MG63 (cell line): ENCODE data around the gene TRMU. TPM values are rescaled to one million over a fixed set of nuclear protein-coding genes. Genes with fewer than 3 reads are reported as not detected.

Experiments
- DNase-seq: peaks from one replicate; pipeline ENCODE4 v3.0.0-alpha.2; 2020
- H3K27me3 ChIP-seq: fragments of 250-450 bp; sonication (Bioruptor Pico); 2 replicates; pipeline ENCODE4 v1.5.1; 2020; ENCODE audit warnings: mild to moderate bottlenecking, moderate library complexity
- H3K36me3 ChIP-seq: fragments of 250-450 bp; sonication (Bioruptor Pico); 2 replicates; pipeline ENCODE4 v1.5.1; 2020; ENCODE audit warnings: mild to moderate bottlenecking, moderate library complexity
- H3K4me3 ChIP-seq: fragments of 250-450 bp; sonication (Bioruptor Pico); 2 replicates; pipeline ENCODE4 v1.5.1; 2020; ENCODE audit warnings: mild to moderate bottlenecking, moderate library complexity
- H3K9me3 ChIP-seq: fragments of 250-450 bp; sonication (Bioruptor Pico); 2 replicates; pipeline ENCODE4 v1.5.1; 2020; ENCODE audit warnings: mild to moderate bottlenecking, moderate library complexity
- total RNA-seq: library from RNA; depleted of rRNA; stranded (reverse); fragments of >200 nt; shearing (Covaris generic); gene quantifications from 2 replicates; pipeline ENCODE4 v1.2.3, GENCODE V29; 2014; ENCODE audit warnings: low replicate concordance

The TRMU gene
- total RNA-seq, 1 experiment from 2014 or later: 53.9 TPM

DNA sequence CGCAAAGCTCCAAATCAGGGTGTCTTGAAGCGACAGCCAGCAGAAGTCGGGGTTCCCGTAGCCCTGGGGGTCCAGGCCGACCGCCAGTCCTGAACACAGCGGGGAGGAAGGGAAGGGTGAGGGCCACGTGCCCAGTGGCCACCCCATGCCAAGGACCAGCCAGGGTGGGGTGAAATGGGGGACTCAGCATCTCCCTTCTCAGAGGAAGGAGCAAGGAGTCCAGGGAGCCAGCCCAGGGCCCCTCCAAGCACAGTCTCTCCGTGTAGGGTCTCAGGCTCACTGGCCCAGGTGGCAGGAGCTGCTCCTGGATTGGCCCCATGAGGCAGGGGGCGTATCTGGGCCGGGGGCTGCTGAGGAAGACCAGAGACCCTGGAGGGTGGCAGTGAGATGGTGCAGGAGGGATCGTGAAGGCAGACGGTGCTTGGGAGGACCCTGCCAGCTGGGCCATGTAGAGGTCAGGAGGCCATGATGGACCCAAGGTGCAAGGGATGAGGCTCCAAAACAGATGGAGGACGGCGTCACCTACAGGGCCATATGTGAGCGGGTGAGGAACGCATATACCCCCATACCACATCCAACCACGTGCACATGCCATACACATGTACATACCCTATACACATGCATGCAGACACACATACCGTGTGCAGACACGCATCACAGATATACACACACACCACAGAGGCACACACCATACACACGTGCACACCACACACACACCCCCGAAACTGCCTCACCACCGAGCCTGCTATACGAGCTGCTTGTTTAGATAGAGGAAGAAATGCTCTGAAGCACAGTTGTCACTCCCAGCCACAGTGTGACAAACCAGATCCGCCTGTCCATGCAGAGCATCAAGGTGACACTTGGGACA is 34.4 kb downstream of the TRMU start:
- DNase-seq: no peak
- H3K27me3 ChIP-seq: no peaks in the 10 kb centered on the region
- H3K36me3 ChIP-seq: no peaks in the 10 kb centered on the region
- H3K4me3 ChIP-seq: no peak overlapping the region
- no peaks in the 10 kb centered on the region for H3K9me3 ChIP-seq

DNA sequence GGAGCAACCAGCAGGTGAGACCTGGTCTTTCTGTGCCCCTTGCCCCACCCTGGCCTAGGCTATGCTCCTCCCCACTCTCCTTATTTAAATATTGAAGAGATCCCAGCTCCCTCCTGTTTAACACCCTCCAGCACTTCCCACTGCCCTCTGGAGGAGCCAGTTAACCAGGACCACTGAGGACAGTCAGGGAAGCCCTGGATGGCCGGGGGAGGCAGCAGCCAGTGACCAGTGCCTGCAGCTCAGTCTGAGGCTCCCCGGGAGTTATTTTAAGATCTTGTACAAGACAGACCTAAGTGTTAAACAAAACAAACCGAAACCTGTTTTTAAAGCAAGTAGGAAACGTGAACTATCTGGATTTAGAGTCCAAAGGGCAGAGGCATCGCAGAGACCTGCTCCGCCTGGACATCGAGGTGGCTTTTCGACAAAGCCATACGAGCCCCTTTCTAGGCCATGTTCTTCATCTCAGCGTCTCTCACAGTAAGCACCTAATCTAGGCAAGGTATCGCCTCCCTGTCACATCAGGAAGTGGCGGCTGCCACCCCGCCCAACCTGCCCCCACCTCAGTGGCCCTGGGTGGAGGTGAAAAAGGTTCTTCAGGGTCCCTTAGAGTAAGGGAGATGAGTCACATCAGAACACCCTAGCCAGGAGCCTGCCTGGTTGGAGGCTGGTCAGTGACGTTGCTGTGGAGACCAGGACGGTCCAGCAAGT is 35.2 kb downstream of the TRMU start:
- Histone ChIP-seq H3K36me3 (no peaks in the 10 kb centered on the region), H3K27me3 (no peaks in the 10 kb centered on the region), H3K9me3 (no peaks in the 10 kb centered on the region), H3K4me3 (no peak overlapping the region)
- DNase-seq: no peak

DNA sequence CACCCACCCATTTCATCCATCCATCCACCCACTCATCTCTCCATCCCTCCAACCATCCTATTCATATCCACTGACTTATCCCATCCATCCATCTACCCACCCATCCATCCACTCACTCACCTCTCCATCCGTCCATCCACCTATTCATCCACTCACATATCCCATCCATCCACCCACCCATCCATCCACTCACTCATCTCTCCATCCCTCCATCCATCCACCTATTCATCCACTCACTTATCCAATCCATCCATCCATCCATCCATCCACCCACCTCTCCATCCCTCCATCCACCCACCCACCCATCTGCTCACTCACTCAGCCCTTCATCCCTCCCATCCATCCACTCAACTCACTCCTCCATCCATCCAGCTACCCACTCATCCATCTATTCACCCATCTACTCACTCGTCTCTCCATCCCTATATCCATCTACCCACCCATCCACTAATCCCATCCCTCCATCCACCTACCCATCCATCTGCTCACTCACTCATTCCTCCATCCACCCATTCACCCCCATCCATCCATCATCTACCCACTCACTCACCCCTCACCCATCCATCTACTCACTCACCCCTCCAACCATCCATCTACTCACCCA is 36.2 kb downstream of the TRMU start:
- DNase-seq: no peak

DNA sequence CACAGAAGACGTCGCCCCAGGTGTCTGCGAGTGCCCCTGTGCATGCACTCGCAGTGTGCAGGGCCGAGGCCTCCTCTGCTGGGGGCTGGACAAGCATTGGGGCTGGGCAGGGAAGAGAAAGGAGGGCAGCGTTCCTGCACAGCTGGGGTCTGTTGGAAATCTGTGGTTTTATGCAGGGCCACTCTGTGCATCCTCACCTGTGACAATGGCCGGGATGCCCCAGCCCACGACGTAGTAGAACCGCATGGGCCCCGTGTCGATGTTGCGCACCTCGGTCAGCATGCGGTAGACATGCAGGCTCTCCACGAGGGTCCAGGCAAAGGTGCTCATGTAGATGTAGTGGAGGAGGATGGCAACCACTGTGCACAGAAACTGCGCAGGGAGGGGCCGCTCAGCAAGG is 37.2 kb downstream of the TRMU start:
- H3K36me3 ChIP-seq: no peaks in the 10 kb centered on the region
- H3K27me3 ChIP-seq: no peaks in the 10 kb centered on the region
- DNase-seq: no peak
- H3K4me3 ChIP-seq: no peak overlapping the region
- H3K9me3 ChIP-seq: no peaks in the 10 kb centered on the region

More for the DNA sequence above, 36.2 kb downstream of the TRMU start:
- Histone ChIP-seq H3K4me3 (no peak overlapping the region), H3K36me3 (no peaks in the 10 kb centered on the region), H3K9me3 (no peaks in the 10 kb centered on the region), H3K27me3 (no peaks in the 10 kb centered on the region)

DNA sequence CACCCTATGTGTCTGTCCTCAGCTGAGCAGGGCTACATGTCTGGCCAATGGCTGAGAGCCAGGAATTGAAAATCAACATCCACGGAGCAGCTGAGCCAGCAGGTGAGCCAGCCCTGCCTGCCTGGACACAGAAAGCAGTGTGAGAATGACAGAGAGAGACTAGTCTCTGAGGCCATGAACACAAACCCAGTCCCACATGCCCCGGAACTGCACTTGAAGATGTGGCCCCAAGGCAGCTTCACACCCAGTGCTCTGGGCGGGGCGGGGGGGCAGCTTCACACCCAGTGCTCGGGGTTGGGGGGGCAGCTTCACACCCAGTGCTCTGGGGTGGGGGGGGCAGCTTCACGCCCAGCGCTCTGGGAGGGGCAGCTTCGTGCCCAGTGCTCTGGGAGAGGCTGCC is 37.6 kb downstream of the TRMU start:
- Histone ChIP-seq H3K4me3 (no peak overlapping the region), H3K9me3 (no peaks in the 10 kb centered on the region), H3K27me3 (no peaks in the 10 kb centered on the region), H3K36me3 (no peaks in the 10 kb centered on the region)
- no peak for DNase-seq

DNA sequence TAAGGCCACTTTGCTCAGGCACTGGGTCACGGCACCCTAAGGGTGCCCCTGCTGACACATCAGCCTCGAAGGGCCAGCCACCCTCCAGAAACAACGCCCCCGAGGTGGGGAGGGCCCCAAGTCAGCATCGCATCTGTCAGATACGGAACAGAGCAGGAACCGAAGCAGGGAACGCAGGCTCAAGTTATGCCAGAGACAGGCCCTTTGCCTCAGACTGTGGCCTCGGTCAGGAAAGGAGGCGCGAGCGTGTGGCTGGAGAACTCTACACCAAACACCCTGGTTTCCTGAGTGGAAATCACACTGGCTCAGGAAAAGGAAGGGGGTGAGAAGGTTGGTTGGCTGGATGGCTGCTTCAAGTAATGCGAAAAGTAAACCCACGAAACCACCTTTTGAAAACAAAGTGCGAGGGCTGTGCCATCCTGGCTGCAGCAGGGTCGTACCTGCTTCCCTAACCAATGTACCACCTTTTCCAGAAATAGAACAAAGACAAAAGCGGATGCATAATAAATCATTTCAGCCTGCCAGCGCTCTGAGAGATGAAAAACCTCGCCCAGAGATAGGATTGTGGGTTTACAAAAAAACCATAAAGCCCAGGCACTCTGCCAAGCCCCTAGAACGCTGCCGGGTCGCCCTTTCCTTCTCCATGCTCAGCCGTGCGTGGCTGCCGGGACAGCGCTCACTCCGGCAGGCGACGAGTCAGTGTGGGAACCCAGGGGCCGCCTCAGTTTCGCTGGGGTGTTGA is 38.6 kb downstream of the TRMU start:
- DNase-seq: no peak
- H3K36me3 ChIP-seq: no peaks in the 10 kb centered on the region
- H3K9me3 ChIP-seq: no peaks in the 10 kb centered on the region

DNA sequence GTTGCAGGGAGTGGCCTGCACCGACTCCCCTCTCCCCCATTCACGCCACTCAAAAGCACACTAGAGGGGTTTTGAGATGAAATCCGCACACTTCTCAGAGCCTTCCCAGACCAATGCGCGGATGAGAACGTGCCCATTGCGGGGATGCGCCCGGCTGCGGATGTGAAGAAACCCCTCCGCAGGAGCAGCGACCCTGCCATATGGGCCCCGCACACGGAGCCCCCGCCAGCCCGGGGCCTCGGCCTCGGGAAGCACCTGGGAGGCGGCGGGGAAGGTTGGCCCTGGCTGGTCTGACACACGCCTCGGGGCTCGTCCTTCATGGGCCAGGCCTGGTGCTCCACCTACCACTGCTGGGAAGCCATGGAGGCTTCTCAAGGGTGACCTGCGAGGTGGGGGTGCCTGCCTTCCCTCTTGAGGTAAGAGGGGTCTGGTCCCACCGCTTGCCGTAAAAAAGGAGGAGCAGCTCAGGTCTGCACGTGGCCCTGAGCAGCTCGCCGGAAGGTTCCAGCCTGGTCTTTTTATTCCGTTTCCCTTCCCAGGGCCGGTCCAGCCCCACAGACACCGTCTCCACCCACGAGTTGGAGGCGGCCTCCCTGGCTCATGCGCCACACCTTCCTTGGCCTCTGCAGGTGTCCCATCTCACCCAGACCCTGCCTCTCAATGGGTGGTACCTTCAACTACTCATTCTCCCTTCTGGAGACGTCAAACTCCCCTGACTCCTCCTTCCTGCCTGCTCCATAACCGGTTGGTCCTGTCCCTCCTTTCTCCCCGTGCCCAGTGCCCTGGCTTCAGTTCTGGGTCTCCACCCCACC is 39.4 kb downstream of the TRMU start:
- Histone ChIP-seq H3K36me3 (no peaks in the 10 kb centered on the region), H3K9me3 (no peaks in the 10 kb centered on the region), H3K27me3 (no peaks in the 10 kb centered on the region), H3K4me3 (no peak overlapping the region)
- no peak for DNase-seq

More for the DNA sequence above, 38.6 kb downstream of the TRMU start:
- Histone ChIP-seq H3K27me3 (no peaks in the 10 kb centered on the region), H3K4me3 (no peak overlapping the region)

DNA sequence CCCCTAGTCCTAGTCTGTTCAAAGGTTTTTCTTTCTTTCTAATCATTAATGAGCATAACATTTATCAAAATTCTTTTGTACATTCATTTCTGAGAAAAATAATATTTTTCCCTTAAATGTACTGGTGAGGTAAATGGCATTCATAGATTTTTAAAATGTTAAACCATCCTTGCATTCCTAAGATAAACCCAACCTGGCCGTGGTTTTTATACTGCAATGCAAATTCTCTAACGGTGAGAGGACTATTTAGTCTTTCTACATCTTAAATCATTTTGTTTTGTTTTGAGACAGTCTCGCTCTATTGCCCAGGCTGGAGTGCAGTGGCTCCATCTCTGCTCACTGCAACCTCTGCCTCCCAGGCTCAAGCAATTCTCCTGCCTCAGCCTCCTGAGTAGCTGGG is 40.6 kb downstream of the TRMU start:
- Histone ChIP-seq H3K9me3 (no peaks in the 10 kb centered on the region), H3K36me3 (no peaks in the 10 kb centered on the region), H3K4me3 (no peak overlapping the region), H3K27me3 (no peaks in the 10 kb centered on the region)
- DNase-seq: no peak

DNA sequence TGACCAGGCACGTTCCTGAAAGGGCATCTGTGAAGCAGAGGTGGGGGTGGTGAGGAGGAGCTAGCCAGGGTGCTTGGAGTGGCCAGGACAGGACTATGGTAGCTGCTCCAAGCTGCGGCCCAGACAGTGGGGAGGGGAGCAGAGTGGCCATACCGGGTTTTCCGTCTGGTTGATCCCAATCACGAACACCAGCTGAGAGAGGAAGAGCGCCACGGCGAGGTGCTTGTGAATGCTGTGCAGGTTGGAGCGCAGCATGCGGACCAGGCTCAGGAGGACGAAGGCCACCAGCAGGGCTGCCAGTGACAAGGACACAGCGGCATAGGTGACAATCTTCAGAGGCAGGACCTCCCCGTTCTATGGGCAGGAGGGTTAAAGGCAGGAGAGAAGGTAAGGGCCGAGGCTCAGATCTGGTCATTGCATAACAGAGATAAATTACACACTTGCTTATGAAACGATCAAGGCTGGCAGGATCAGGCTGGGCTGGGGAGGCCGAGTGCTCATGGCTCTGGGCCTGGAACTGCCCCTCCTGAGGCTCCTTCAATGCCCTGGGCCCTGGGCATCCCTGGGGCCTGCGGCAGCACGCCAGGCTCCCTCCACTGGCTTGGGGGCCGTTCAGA is 41.5 kb downstream of the TRMU start:
- Histone ChIP-seq H3K4me3 (no peak overlapping the region), H3K27me3 (no peaks in the 10 kb centered on the region), H3K36me3 (no peaks in the 10 kb centered on the region), H3K9me3 (no peaks in the 10 kb centered on the region)
- DNase-seq: no peak

DNA sequence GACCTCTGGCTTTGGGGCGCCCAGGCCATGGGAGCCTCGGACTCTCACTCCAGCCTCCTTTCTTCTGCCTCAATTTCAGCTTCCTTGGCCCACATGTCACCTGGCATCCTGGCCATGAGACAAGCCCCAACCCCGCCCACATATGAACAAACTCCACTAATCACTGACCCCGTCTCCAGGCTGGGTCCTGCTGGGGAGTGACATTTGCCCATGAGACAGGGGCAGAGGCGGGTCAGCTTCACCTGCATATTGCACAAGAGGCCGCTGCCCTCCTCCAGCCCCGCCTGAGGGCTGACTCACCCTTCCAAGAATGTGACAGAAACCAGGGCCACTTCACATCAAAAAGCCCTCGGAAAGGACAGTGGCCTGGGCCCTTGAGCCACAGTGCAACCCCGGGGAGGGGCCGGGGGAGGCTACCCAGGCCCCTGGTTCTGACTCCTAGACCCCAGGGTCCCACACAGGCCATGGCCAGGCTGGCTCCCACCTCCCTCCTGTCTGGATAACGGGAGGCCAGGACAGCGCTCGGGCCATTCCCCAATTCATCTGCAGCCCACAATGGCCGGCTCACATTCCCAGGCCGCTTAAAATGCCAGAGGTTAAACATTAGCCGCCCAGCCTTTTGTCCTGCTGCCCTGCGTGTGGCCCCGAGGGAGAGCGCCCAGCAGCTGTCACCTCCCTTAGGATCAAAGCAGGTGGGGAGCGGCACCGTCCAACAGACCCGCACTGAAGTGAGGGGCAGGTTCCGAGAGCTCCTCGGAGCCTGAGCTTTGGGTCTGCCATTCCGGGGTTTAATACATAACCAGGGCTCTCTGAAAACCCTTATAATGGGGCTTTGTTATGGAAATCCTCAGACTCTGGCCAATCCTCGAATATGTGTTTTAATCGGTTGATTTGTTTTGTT is 42.3 kb downstream of the TRMU start:
- Histone ChIP-seq H3K9me3 (no peaks in the 10 kb centered on the region), H3K36me3 (no peaks in the 10 kb centered on the region), H3K27me3 (no peaks in the 10 kb centered on the region), H3K4me3 (no peak overlapping the region)
- DNase-seq: no peak

DNA sequence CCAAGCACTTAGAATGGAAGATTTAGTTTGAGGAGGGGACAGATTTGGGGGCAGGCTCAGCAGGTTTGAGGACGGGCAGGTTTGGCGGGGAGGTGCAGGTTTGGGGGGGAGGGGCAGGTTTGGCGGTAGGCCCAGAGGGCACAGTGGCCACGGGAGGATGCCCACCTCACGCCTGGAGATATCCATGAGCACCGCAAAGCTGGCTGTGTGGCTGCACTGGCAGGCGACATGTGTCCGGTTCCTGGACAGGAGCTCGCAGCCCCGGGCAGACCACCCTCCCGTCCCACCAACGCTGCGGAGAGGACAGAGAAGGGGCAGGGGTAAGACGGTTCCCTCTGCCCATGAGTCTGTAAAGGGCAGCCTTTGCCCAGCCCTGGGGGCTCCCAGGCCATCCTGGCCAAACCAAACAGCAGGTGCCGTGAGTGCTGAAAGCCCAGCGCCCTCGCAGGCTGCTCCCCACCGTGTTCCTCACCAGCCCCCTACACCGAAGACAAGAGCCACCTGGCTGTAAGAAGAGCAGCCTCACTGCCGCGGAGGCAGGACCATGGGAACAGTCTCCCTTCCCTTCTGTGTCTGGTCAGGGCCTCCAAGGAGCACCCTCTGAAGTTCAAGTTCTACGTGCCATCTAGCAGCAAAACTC is 43.0 kb downstream of the TRMU start:
- no peak for DNase-seq
- H3K36me3 ChIP-seq: no peaks in the 10 kb centered on the region
- no peaks in the 10 kb centered on the region for H3K27me3 ChIP-seq
- H3K4me3 ChIP-seq: no peak overlapping the region
- no peaks in the 10 kb centered on the region for H3K9me3 ChIP-seq

DNA sequence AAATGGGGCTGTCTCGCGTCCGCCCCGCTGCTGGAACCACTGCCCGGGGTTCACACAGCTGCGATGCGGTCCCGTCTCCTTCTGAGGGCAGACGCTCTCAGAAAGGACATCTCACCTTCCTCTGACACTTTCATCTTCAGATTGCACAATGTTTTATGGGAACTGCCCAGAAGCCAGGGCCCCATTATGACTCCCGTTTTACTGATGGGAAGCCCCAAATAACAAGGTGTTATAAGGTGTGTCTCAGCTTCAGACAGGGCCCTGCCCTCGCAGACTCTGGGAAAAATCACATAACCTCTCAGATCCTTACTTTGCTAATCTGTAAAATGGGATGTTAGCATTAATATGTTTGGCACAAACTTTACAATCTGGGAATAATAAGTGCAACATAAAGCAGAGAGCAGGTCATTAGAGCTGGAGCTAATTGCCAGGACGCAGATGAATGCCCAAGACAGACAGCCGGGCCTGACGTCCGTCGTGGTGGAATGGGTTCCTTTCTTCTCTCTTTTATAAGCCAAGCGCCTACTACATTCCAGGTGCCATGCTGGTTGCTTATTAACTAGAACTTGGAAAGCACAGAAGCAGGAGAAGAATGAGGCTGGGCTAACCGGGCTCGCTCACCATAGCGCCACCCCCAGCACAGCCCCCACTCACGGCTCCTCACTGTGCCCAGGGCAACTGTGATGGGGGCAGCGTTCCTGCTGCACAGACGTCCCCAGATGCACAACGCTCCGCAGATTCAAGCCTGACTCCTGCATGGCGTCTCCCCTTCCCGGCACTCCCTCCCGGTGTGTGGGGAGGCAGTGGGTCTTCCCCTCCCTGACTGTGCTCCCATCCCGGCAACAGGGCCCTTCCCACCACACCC is 43.8 kb downstream of the TRMU start:
- DNase-seq: no peak
- no peaks in the 10 kb centered on the region for H3K36me3 ChIP-seq
- no peaks in the 10 kb centered on the region for H3K9me3 ChIP-seq
- H3K4me3 ChIP-seq: no peak overlapping the region
- no peaks in the 10 kb centered on the region for H3K27me3 ChIP-seq

DNA sequence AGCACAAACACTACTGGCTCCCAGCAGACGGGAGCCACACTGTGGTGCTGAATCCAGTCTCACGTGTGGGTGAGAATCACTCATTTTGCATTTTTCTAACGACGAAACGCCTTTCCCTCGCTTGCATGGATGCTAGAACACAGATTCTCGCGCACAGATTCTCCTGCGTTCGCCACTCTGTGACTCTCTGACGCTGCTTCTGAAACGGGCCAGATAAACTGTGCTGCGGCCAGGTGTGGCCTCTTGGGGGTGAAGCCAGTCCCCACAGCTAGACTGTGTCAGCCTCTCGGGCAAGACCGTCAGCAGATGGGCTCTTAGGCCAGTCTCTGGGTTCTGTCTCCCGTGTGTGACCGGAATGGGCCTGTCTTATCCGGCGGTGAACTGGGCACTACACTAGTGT is 44.6 kb downstream of the TRMU start:
- H3K9me3 ChIP-seq: no peaks in the 10 kb centered on the region
- no peak overlapping the region for H3K4me3 ChIP-seq
- DNase-seq: no peak
- no peaks in the 10 kb centered on the region for H3K36me3 ChIP-seq
- H3K27me3 ChIP-seq: no peaks in the 10 kb centered on the region

DNA sequence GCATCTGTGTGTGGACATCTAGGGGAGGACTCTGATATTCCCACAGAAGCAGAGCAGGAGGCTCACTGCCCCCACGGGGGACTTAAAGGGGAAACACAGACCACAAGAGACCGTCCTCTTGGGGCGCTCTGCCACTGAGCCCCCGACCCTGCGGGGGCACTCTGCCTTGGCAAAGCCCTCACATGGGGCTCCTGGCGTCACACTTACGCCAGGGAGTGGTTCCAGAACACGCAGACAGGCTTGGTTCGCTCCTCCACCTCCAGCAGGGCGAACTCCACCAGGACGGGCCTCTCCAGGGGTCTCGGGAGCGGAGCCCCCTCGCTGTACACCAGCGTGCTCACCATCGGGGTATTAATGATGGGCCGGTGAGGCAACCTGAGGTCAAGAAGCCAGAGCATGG is 45.1 kb downstream of the TRMU start:
- H3K9me3 ChIP-seq: no peaks in the 10 kb centered on the region
- no peaks in the 10 kb centered on the region for H3K27me3 ChIP-seq
- no peak overlapping the region for H3K4me3 ChIP-seq
- no peak for DNase-seq
- H3K36me3 ChIP-seq: no peaks in the 10 kb centered on the region
